ENCODE data around the gene GNG12.
A peak's percentile ranks its signal among the peaks of the same experiment; 100 is the strongest.

Gene GNG12

GRCh38 chr1:67790201-67790692, 43.0 kb downstream of the GNG12 start:
- Histone ChIP-seq H3K4me1 (ENCODE audit: control insufficient read depth in 5 of 5, insufficient read depth in 5 of 5, low read length in 5 of 5) (peaks cover 17 to 58% (median 49%) of the 10 kb centered on the region in 5 donors), H3K9ac (ENCODE audit: low read length in 5 of 5) (no peak overlapping the region), H3K9me3 (ENCODE audit: control insufficient read depth in 5 of 5, low read length in 5 of 5) (no peaks in the 10 kb centered on the region), H3K36me3 (ENCODE audit: control insufficient read depth in 5 of 5, insufficient read depth in 5 of 5, low read length in 5 of 5) (no peaks in the 10 kb centered on the region), H3K27ac (ENCODE audit: low read depth, low read length) (no peak overlapping the region), H3K4me3 (ENCODE audit: low read depth in 1 of 5, low read length in 5 of 5) (no peak overlapping the region), H3K27me3 (ENCODE audit: control insufficient read depth in 5 of 5, insufficient read depth in 4 of 5, low read length in 5 of 5) (no peaks in the 10 kb centered on the region)

- Histone ChIP-seq H3K27ac (ENCODE audit: low read depth, low read length) (no peak overlapping the region), H3K4me3 (ENCODE audit: low read depth in 1 of 5, low read length in 5 of 5) (no peak overlapping the region), H3K9ac (ENCODE audit: low read length in 5 of 5) (no peak overlapping the region), H3K36me3 (ENCODE audit: control insufficient read depth in 5 of 5, insufficient read depth in 5 of 5, low read length in 5 of 5) (no peaks in the 10 kb centered on the region), H3K27me3 (ENCODE audit: control insufficient read depth in 5 of 5, insufficient read depth in 4 of 5, low read length in 5 of 5) (no peaks in the 10 kb centered on the region), H3K9me3 (ENCODE audit: control insufficient read depth in 5 of 5, low read length in 5 of 5) (no peaks in the 10 kb centered on the region), H3K4me1 (ENCODE audit: control insufficient read depth in 5 of 5, insufficient read depth in 5 of 5, low read length in 5 of 5) (peaks cover 17 to 58% (median 49%) of the 10 kb centered on the region in 5 donors)
These were observed 43.7 kb downstream of the GNG12 start for GRCh38 chr1:67789551-67789950.

- Histone ChIP-seq H3K4me3 (ENCODE audit: low read depth in 1 of 5, low read length in 5 of 5) (no peak overlapping the region), H3K9ac (ENCODE audit: low read length in 5 of 5) (no peak overlapping the region), H3K4me1 (ENCODE audit: control insufficient read depth in 5 of 5, insufficient read depth in 5 of 5, low read length in 5 of 5) (peaks cover 13 to 55% (median 45%) of the 10 kb centered on the region in 5 donors), H3K36me3 (ENCODE audit: control insufficient read depth in 5 of 5, insufficient read depth in 5 of 5, low read length in 5 of 5) (no peaks in the 10 kb centered on the region), H3K27ac (ENCODE audit: low read depth, low read length) (no peak overlapping the region), H3K9me3 (ENCODE audit: control insufficient read depth in 5 of 5, low read length in 5 of 5) (no peaks in the 10 kb centered on the region), H3K27me3 (ENCODE audit: control insufficient read depth in 5 of 5, insufficient read depth in 4 of 5, low read length in 5 of 5) (no peaks in the 10 kb centered on the region)
These were observed 44.4 kb downstream of the GNG12 start for GRCh38 chr1:67788904-67789303.

- H3K27me3 ChIP-seq (ENCODE audit: control insufficient read depth in 5 of 5, insufficient read depth in 4 of 5, low read length in 5 of 5) = no peaks in the 10 kb centered on the region
- no peaks in the 10 kb centered on the region for H3K9me3 ChIP-seq (ENCODE audit: control insufficient read depth in 5 of 5, low read length in 5 of 5)
- H3K4me1 ChIP-seq (ENCODE audit: control insufficient read depth in 5 of 5, insufficient read depth in 5 of 5, low read length in 5 of 5) = peaks cover 13 to 49% (median 39%) of the 10 kb centered on the region in 5 donors
- H3K4me3 ChIP-seq (ENCODE audit: low read depth in 1 of 5, low read length in 5 of 5) = no peak overlapping the region
- H3K9ac ChIP-seq (ENCODE audit: low read length in 5 of 5) = no peak overlapping the region
- no peak overlapping the region for H3K27ac ChIP-seq (ENCODE audit: low read depth, low read length)
- no peaks in the 10 kb centered on the region for H3K36me3 ChIP-seq (ENCODE audit: control insufficient read depth in 5 of 5, insufficient read depth in 5 of 5, low read length in 5 of 5)
These were observed 45.0 kb downstream of the GNG12 start for GRCh38 chr1:67788238-67788790.

- Histone ChIP-seq H3K4me1 (ENCODE audit: control insufficient read depth in 5 of 5, insufficient read depth in 5 of 5, low read length in 5 of 5) (peaks cover 12 to 44% (median 37%) of the 10 kb centered on the region in 5 donors), H3K4me3 (ENCODE audit: low read depth in 1 of 5, low read length in 5 of 5) (no peak overlapping the region), H3K27me3 (ENCODE audit: control insufficient read depth in 5 of 5, insufficient read depth in 4 of 5, low read length in 5 of 5) (no peaks in the 10 kb centered on the region), H3K9me3 (ENCODE audit: control insufficient read depth in 5 of 5, low read length in 5 of 5) (no peaks in the 10 kb centered on the region), H3K27ac (ENCODE audit: low read depth, low read length) (no peak overlapping the region), H3K36me3 (ENCODE audit: control insufficient read depth in 5 of 5, insufficient read depth in 5 of 5, low read length in 5 of 5) (no peaks in the 10 kb centered on the region), H3K9ac (ENCODE audit: low read length in 5 of 5) (no peak overlapping the region)
These were observed 45.5 kb downstream of the GNG12 start for GRCh38 chr1:67787746-67788145.

- peak overlapping the region; percentile 13 for H3K27ac ChIP-seq (ENCODE audit: low read depth, low read length)
These were observed 47.2 kb downstream of the GNG12 start for GRCh38 chr1:67785847-67786753.

GRCh38 chr1:67784545-67785186, 48.6 kb downstream of the GNG12 start:
- H3K9me3 ChIP-seq (ENCODE audit: control insufficient read depth in 5 of 5, low read length in 5 of 5) = no peaks in the 10 kb centered on the region
- no peak overlapping the region for H3K27ac ChIP-seq (ENCODE audit: low read depth, low read length)
- no peak overlapping the region for H3K9ac ChIP-seq (ENCODE audit: low read length in 5 of 5)
- no peak overlapping the region for H3K4me3 ChIP-seq (ENCODE audit: low read depth in 1 of 5, low read length in 5 of 5)
- no peaks in the 10 kb centered on the region for H3K36me3 ChIP-seq (ENCODE audit: control insufficient read depth in 5 of 5, insufficient read depth in 5 of 5, low read length in 5 of 5)
- no peaks in the 10 kb centered on the region for H3K27me3 ChIP-seq (ENCODE audit: control insufficient read depth in 5 of 5, insufficient read depth in 4 of 5, low read length in 5 of 5)
- peaks cover 3 to 42% (median 29%) of the 10 kb centered on the region in 5 donors for H3K4me1 ChIP-seq (ENCODE audit: control insufficient read depth in 5 of 5, insufficient read depth in 5 of 5, low read length in 5 of 5)

More at GRCh38 chr1:67785847-67786753, 47.2 kb downstream of the GNG12 start:
- Histone ChIP-seq H3K9me3 (ENCODE audit: control insufficient read depth in 5 of 5, low read length in 5 of 5) (no peaks in the 10 kb centered on the region), H3K27me3 (ENCODE audit: control insufficient read depth in 5 of 5, insufficient read depth in 4 of 5, low read length in 5 of 5) (no peaks in the 10 kb centered on the region), H3K4me3 (ENCODE audit: low read depth in 1 of 5, low read length in 5 of 5) (no peak overlapping the region), H3K36me3 (ENCODE audit: control insufficient read depth in 5 of 5, insufficient read depth in 5 of 5, low read length in 5 of 5) (no peaks in the 10 kb centered on the region), H3K9ac (ENCODE audit: low read length in 5 of 5) (no peak overlapping the region), H3K4me1 (ENCODE audit: control insufficient read depth in 5 of 5, insufficient read depth in 5 of 5, low read length in 5 of 5) (peaks cover 3 to 30% (median 23%) of the 10 kb centered on the region in 5 donors)

GRCh38 chr1:67780637-67781036, 52.6 kb downstream of the GNG12 start:
- Histone ChIP-seq H3K27ac (ENCODE audit: low read depth, low read length) (no peak overlapping the region), H3K4me1 (ENCODE audit: control insufficient read depth in 5 of 5, insufficient read depth in 5 of 5, low read length in 5 of 5) (peaks cover 0 to 22% (median 12%) of the 10 kb centered on the region in 5 donors), H3K27me3 (ENCODE audit: control insufficient read depth in 5 of 5, insufficient read depth in 4 of 5, low read length in 5 of 5) (no peaks in the 10 kb centered on the region)

GRCh38 chr1:67777440-67777839, 55.8 kb downstream of the GNG12 start:
- Histone ChIP-seq H3K4me3 (ENCODE audit: low read depth in 1 of 5, low read length in 5 of 5) (no peak overlapping the region), H3K27me3 (ENCODE audit: control insufficient read depth in 5 of 5, insufficient read depth in 4 of 5, low read length in 5 of 5) (no peaks in the 10 kb centered on the region), H3K36me3 (ENCODE audit: control insufficient read depth in 5 of 5, insufficient read depth in 5 of 5, low read length in 5 of 5) (peaks cover 10 to 19% (median 14%) of the 10 kb centered on the region in 5 donors), H3K4me1 (ENCODE audit: control insufficient read depth in 5 of 5, insufficient read depth in 5 of 5, low read length in 5 of 5) (peaks cover 0 to 17% (median 9%) of the 10 kb centered on the region in 5 donors), H3K27ac (ENCODE audit: low read depth, low read length) (no peak overlapping the region), H3K9me3 (ENCODE audit: control insufficient read depth in 5 of 5, low read length in 5 of 5) (no peaks in the 10 kb centered on the region), H3K9ac (ENCODE audit: low read length in 5 of 5) (no peak overlapping the region)

More at GRCh38 chr1:67780637-67781036, 52.6 kb downstream of the GNG12 start:
- Histone ChIP-seq H3K9ac (ENCODE audit: low read length in 5 of 5) (no peak overlapping the region), H3K9me3 (ENCODE audit: control insufficient read depth in 5 of 5, low read length in 5 of 5) (no peaks in the 10 kb centered on the region), H3K4me3 (ENCODE audit: low read depth in 1 of 5, low read length in 5 of 5) (no peak overlapping the region), H3K36me3 (ENCODE audit: control insufficient read depth in 5 of 5, insufficient read depth in 5 of 5, low read length in 5 of 5) (peaks cover 6 to 9% (median 6%) of the 10 kb centered on the region in 5 donors)

All from subcutaneous abdominal adipose tissue (tissue), 5 donors.